Stromal cell of bone marrow (primary cell): ENCODE data around the gene AK9.
"Not testable (repeated sequence)": the region's sequence is repeated elsewhere in the genome, so short reads cannot be mapped to it uniquely, and the experiment has no call there.

Source experiments
- DNase-seq: peaks from one replicate; pipeline ENCODE4 v3.0.0-alpha.2; 2012; ENCODE audit warnings: low read depth

AK9 gene

DNA sequence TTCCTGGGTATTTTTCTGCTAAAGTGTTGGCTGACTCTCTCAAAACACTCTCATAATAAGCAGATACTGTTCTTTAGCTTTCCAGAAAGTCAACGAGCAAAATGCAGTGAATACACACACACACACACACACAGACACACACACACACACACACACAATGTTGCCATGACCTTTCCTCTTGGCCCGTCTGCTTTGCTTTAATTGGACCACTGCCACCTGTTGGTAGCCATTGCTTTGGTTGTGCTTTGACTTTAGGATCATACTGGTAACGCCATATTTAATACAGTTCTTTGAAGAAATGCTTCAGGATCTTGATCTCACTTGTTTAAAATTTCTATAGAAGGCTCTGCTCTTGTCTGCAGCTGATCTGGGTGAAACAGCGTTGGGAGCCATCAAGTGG lies 4.5 kb upstream of the AK9 start:
- DNase-seq, result no peak

DNA sequence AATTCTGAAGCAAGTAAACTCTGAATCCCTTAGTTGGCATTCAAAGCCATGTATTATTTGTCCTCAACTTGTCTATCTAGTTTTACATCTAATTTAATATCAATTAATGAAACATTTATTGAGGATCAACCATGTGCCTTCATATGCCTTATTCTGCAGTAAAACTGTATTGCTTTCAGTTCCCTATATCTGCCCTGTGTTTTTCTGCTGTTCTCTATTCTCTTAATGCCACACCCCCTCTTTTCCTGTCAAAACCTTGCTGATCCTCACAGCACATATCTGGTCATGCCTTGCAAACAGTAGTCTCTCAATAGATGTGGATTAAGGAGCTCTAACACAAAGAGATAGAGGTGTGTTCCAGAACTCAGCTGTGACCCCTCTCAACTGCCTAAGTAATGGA lies 2.1 kb upstream of the AK9 start:
- no peak for DNase-seq

DNA sequence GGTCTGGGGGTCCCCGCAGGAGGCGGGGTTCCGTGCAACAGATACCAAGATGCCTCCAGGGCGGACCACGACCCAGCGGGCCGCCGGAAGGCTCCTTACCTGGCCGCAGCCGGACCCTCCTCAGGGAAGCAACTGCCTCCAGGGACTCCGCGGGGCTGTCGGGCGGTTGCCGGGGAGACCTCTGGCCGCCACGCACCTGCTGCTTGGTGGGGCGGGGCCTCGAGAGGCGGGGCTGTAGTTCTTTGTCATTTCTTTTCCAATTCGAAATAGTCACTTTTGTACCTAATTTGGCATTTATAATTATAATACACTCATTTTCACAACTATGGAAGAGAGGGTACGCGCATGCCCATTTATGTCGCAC lies 647 bp downstream of the AK9 start:
- DNase-seq, result no peak

DNA sequence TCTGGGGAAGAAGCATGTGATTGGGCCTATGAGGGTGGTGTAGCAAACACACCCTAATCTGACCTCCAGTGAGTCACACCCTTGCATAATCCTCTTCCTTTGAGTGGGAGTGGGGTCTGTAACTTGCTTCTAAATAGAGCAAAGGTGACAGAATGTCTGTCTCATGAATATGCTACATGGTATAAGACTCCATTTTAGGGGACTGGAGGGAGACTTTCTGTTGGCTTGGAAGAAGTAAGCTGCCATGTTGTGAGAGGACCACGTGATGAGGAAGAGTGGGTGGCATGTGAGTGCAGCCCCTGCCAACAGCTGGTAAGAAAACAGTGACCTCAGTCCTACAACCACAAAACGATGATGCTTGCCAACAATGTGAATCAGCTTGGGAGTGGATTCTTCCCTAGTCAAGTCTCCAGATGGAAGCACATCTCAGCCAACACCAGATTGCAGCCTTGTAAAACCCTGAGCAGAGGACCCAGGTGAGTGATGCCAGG lies 3.7 kb downstream of the AK9 start:
- peak; percentile 96 for DNase-seq

DNA sequence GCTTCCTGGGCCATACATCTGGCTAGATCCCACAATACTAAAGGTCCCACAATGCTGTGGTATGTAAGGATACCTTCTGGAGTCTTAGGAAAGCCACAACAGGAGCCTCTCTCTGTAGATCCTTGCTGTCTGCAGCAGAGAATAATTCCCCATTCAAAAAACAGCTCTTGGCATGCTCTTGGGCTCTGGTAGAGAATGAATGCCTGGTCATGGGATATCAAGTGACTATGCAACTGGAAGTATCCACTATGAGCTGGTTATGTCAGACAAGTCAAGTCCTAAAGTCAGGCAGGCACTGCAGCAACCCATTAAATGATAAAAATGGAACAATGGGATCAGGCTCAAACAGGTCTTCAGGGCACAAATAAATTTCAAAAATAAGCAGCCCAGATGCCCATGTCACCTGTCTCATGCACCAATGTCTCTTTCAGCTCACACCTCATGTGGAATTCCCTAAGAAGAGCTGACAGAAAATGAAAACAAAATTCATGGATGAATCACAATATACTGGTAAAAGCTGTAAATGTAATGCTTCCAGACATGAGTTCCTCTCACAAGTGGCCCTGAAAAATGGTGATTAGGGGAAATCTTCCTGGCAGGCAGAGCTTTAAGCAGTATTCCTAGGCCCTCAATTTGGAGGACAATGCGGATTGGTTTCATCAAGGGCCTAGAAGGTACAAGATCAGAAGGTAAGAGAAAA lies 4.3 kb downstream of the AK9 start:
- peak; percentile 48 for DNase-seq

DNA sequence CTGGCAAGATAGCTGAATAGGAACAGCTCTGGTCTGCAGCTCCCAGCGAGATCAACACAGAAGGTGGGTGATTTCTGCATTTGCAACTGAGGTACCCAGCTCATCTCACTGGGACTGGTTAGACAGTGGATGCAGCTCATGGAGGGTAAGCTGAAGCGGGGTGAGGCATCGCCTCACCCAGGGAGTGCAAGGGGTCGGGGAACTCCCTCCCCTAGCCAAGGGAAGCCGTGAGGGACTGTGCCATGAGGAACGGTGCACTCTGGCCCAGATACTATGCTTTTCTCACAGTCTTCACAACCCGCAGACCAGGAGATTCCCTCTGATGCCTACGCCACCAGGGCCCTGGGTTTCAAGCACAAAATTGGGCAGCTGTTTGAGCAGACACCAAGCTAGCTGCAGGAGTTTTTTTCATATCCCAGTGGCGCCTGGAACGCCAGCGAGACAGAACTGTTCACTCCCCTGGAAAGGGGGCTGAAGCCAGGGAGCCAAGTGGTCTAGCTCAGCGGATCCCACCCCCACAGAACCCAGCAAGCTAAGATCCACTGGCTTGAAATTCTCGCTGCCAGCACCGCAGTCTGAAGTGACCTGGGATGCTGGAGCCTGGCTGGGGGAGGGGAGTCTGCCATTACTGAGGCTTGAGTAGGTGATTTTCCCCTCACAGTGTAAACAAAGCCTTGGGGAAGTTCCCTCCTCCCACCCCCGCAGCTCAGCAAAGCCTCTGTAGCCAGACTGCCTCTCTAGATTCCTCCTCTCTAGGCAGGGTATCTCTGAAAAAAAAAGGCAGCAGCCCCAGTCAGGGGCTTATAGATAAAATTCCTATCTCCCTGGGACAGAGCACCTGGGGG lies 12.1 kb downstream of the AK9 start:
- not testable (repeated sequence) for DNase-seq

DNA sequence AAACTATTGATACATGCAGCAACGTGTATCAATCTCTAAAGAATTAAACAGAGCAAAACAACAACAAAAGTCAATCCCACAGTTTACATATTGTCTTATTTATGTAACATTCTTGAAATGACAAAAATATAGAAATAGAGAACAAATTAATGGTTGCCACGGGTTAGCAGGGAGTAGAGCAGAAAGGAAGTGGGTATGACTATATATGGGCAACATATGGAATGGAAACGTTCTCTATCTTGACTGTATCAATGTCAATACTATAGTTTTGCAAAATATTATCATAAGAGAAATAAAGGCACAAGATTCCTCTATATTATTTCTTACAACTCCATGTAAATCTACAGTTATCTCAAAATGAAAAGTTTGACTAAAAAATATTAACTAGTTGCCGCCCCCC lies 12.8 kb downstream of the AK9 start:
- no peak for DNase-seq

DNA sequence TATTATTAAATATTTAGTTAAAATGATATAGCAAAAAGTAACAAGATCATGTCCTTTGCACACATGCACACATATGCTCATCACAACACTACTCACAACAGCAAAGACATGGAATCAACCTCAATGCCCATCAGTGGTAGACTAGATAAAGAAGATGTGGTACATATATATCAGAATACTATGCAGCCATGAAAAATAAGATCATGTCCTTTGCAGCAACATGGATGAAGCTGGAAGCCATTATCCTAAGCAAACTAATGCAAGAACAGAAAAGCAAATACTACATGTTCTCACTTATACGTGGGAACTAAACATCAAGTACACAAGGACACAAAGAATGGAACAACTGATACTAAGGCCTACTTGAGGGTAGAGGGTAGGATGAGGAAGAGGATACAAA lies 14.3 kb downstream of the AK9 start:
- no peak for DNase-seq

DNA sequence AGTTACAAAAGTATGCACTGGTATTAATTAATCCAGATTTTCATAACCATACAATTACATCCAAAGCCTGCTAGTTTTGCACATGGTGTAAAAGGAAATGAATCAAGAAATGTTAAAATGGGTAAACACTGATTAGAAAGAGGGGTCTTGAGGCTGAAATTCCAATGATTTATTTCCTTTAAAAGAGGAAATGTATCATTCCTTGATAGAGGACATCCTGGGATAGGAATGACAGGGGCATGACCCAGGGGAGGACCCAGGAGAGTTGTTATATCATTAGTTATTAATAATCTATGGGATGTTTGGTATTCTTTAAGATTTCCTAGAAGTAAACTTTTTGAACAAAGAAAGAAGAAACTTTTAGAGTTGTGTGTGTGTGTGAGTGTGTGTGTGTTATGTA lies 18.2 kb downstream of the AK9 start:
- DNase-seq, result no peak

DNA sequence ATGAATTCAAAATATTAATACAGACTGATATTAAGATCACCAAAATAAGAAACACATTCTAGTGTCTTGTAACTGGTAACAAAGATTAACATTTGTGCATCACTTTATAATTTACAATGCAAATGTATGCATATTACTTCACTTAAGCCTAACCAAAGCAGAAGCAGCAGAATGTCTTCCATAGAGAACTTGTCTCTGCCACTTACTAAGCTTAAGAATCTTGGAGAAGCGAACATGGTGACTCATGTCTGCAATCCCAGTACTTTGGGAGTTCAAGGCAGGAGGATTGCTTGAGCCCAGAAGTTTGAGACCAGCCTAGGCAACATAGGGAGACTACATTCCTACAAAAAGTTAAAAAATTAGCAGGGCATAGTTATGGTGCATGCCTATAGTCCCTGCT lies 18.8 kb downstream of the AK9 start:
- no peak for DNase-seq

DNA sequence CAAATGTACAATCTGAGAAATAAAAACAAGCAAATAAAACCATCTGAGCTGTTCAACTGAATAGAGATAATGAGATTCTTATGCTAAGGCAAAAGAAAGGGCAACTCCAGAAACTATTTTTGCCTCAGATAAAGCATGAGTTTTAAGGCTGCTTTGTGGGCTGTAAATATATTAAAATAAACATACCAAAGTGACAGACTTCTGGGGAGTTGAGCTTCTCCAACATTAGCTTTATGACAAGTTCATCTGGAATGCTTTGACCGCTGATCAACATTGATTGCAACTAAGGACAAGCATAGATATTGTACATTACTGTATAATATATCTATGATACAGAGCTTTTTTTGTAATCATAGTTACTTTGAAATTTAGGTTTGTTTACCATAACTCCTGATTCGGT lies 19.3 kb downstream of the AK9 start:
- peak; percentile 25 for DNase-seq

DNA sequence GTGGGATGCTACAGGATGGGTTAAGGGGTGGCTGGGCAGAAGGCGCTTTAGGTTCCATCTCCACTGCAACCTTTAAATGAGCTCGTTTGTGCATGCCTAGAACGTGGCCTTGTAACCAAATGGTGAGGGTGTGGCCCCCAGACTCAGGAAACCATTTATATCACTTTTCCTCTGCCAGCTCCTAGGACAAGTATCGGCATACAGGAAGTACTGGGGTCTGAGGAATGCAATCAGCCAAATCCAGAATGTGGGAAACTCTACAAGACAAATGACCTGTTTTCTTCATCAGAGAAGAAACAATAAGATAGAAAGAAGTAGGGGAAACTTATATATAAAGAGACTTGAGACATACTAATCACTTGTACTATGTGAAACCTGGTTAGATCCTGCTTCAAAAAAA lies 21.2 kb downstream of the AK9 start:
- no peak for DNase-seq

DNA sequence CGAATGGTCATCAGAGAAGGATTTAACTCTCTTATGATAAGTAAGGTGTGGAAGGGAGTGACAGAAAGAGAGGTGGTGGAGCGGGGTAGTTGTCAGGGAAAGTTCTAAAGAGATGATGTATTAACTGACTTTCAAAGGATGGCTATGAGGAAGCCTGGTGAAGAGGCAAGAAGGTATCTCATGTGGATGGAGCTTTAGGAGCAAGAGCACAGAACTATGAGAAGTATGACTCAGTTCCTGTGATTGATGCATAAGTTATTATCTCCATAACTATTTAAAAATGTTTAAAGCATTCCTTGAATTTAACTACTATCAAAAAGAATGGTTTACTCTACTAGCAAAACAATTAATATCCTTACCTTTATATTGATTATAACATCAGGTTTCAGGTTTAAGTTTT lies 28.8 kb downstream of the AK9 start:
- DNase-seq, result no peak

DNA sequence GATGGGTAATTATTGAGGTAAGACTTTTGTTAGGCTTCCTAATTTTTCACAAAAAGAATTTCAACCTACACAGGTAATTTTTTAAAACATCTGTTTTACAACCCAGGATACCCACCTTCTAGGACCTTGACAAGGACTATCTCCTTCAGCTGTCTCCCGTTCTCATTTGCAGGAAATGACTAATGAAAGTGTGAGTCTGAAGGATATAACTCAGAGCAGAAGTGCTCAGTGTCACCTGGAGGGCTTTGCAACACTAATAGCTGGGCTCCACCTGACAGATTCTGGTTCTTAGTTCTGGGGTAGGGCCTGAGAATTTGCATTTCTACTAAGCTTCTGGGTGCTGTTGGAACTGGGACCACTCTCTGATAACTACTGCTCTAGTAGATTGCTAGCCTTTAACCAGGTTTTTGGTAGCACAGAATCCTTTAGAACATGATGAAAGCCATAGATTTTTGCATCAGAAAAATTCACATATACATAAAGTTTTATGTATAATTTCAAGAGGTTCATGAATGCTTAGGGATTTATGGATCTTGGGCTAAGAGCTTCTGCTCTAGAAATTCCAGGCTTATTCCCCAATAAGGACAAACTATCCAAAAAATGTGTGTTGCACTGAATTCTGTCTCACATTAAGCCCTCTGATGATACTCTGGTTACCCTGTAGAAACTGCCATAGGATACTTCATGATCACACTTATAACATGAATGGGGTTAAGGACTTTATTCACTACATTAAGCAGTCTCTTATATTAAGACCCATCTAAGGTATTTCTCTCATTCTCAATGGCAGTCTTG lies 30.3 kb downstream of the AK9 start:
- no peak for DNase-seq

DNA sequence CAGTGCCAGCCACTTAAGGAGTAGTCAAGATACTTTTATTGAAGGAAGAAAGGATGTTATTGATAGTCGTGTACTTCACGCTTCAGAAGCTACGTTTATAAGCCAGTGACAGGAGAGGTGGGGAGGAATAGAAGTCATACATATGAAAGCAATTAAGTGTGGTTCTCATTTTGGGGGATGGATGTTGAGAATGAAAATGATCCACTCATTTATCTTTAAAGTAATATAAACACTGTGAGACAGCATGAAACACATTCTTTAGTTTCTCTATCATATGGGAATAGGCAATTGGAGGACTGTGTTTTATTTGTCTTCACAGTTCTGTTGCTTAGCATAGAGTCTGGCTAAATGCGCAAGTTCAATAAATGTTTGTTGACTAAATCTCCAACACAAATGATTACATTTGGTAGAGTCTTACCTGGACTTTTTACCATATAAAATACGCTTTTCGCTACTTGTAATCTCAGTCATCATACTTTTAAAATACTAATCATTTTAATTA lies 35.2 kb downstream of the AK9 start:
- DNase-seq, result no peak

DNA sequence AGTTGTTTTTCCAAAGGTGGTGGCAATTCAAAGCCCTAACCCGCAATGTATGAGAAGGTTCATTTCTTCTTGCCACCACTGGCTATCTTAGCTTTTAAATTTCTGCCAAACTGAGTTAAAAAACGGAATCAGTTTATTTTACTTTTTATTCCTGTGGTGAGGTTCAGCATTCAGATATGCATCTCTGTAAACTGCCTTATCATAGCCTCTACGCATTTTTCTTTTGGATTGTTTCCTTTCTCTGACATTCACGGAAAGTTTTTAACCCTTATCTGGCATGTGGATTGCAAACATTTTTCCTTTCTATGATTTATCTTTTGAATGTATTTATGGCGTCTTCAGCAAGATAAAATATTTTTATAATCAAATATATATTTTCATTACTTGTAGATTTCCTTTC lies 37.7 kb downstream of the AK9 start:
- DNase-seq, result no peak

DNA sequence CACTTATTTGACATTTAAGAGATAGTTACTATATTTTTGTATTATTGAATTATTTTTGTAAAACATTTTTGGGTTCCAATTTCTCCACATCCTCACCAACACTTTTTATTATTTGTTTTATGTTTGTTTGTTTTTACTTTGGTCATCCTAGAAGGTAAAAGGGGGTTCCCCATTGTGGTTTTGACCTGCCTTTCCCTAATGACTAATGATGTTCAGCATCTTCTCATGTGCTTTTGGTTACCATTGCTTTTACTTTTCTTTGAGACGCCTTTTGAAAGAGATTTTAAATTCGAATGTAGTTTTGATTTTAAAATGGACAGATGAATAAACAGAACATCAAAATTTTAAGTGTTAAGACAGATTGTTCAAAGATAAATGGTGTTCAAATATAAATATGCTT lies 46.9 kb downstream of the AK9 start:
- DNase-seq, result no peak

DNA sequence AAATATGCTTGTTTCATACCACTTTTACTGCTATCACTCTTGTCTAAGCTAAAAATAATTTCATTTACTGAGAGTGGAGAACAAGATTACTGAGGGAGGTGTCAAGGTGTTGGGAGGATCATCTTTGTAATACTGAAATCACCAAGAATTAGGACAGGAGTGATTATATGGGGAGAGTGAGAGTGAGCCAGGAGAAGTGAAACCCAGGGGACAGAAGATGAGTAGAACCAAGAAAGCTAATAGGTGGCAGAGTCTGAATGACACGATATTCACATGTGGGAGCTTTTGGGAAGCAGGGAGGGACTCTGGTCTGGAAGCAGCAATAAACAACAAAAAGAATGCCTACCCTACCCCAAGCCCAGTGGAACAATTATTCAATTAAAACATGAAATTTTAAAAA lies 58.6 kb downstream of the AK9 start:
- no peak for DNase-seq

DNA sequence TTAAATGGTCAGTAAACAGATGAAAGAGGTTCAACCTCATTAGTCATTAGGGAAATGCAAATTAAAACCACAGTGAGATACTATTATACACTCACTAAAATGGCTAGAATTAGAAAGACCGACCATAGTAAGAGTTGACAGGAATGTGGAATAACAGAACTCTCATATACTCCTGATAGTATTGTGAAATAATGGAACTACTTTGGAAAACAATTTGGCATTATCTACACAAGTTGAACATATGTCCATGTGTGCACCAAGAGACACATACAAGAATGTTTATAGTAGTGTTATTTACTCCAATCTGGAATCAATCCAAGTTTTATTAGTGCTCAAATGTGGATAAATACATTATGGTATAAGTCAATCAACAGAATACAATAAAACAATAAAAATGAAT lies 59.6 kb downstream of the AK9 start:
- DNase-seq, result no peak

DNA sequence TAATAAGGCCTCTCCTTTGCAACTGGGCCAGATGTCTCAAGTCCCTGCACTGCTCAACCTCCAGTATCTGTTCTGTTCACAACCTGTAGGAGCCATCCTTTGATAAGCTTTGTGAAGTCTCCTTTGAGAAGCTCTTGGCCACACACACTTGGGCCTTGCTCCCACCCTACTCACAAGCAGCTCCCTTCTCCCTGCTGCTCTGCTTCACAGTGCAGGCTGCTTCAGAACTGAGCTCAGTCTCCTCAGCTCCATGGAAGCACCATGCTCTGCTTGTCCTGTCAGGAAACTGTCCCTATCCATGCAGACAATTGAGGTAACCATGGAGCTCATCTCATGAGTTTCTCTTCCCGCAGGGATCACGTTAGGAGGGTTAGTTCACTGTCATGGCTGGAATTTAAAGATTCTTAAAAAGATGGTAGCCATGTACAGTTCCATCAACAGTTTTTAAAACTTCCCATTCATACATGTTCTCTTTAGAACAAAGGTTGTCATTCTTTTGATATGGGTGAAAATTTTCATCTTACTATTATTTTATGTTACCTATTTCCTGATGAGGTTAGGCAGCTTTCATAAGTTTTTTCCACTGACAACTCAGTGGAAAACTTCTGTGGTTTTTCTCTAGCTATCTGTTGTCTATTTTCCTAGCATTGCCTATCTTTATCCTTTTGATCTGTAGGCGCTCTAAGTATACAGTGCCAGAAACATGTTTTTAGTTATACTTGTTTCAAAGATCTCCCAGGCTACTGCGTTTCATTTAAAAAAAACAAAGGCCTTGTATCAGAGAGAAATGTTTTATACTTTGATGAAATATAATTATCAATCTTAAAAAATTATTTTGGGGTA lies 62.6 kb downstream of the AK9 start:
- no peak for DNase-seq

DNA sequence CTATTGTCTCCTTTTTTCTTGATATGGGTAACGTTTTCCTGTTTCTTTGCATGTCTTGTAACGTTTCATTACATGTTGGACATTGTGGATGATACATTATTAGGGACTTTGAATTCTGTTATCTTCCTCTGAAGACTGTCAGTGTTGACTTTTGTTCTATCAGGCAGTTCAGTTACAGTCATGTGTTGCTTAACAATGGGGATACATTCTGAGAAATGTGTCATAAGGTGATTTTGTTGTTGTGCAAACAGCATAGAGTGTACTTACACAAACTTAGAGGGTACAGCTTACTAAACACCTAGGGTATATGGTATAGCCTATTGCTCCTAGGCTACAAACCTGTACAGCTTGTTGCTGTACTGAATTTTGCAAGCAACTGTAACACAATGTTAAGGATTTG lies 64.7 kb downstream of the AK9 start:
- no peak for DNase-seq

DNA sequence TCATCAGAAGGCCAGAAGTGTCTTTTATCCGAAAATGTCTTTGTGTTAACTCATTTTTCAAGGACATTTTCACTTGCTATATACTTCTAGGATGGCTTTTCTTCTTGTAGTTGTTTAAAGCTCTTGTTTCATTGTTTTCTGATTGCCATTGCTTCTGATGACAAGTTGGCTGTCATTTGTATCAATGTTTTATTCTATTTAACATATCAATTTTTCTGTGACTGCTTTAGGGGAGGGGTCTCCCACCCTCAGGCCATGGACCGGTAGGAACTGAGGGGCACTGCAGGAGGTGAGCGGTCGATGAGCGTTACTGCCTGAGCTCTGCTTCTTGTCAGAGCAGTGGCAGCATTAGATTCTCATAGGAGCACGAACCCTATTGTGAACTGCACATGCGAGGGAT lies 65.8 kb downstream of the AK9 start:
- DNase-seq, result no peak
